OCI-LY7 (cell line): ENCODE data around the gene FRMPD2. TPM values are rescaled to one million over a fixed set of nuclear protein-coding genes. Genes with fewer than 3 reads are reported as not detected.

ENCODE experiments used
- BruUV-seq: library from RNA; stranded (reverse); fragments of 400-500 nt; replicated peaks from 2 replicates; lab custom pipeline; 2021; lab: Mats Ljungman, UMichigan
- CTCF ChIA-PET: fragments of 300-600 bp; sonication (Branson Sonifier 250); formaldehyde crosslinking; loops from one replicate; lab custom pipeline; 2022; ENCODE audit warnings: antibody characterized with exemption; ENCODE audit not compliant: unreplicated experiment; lab: Charles Lee
- POLR2A ChIA-PET: fragments of 300-600 bp; sonication (Branson Sonifier 250); formaldehyde crosslinking; loops from one replicate; lab custom pipeline; 2022; ENCODE audit warnings: antibody characterized with exemption; lab: Charles Lee
- DNase-seq: peaks from one replicate; pipeline ENCODE4 v3.0.0-alpha.2; 2015; ENCODE audit warnings: low spot score
- H2AFZ ChIP-seq: fragments of 200-600 bp; sonication (generic), shearing (Covaris generic); 2 replicates; pipeline ENCODE4 v1.6.1; 2014; ENCODE audit warnings: mild to moderate bottlenecking, antibody characterized with exemption, low read length, moderate library complexity
- H3K27ac ChIP-seq: fragments of 200-600 bp; sonication (generic); 2 replicates; pipeline ENCODE4 v1.5.1; 2014; ENCODE audit warnings: mixed run types, low read depth, mild to moderate bottlenecking, moderate library complexity, low read length, inconsistent platforms; ENCODE audit not compliant: poor library complexity, severe bottlenecking
- H3K36me3 ChIP-seq: fragments of 200-600 bp; sonication (generic); 2 replicates; pipeline ENCODE4 v1.6.1; 2014; ENCODE audit warnings: mild to moderate bottlenecking, antibody characterized with exemption, low read length, moderate library complexity, mixed read lengths; ENCODE audit not compliant: insufficient read depth
- H3K4me1 ChIP-seq: fragments of 200-600 bp; sonication (generic); 2 replicates; pipeline ENCODE4 v1.5.1; 2014; ENCODE audit warnings: mild to moderate bottlenecking, low read length; ENCODE audit not compliant: insufficient read depth, poor library complexity, severe bottlenecking
- H3K4me2 ChIP-seq: fragments of 200-600 bp; sonication (generic); 2 replicates; pipeline ENCODE4 v1.6.1; 2014; ENCODE audit warnings: mild to moderate bottlenecking, low read length
- H3K4me3 ChIP-seq: fragments of 200-600 bp; sonication (generic); 2 replicates; pipeline ENCODE4 v1.5.1; 2014; ENCODE audit warnings: mild to moderate bottlenecking, low read depth, low read length; ENCODE audit not compliant: poor library complexity, severe bottlenecking
- H3K79me2 ChIP-seq: fragments of 200-600 bp; sonication (generic); 2 replicates; pipeline ENCODE4 v1.6.1; 2016; ENCODE audit warnings: low read depth, mild to moderate bottlenecking, low read length, moderate library complexity, mixed read lengths; ENCODE audit not compliant: insufficient read depth
- H3K9me2 ChIP-seq: fragments of 200-600 bp; sonication (generic); 2 replicates; pipeline ENCODE4 v1.6.1; 2016; ENCODE audit warnings: mild to moderate bottlenecking, low read length, mixed read lengths; ENCODE audit not compliant: insufficient read depth
- H3K9me3 ChIP-seq: fragments of 200-600 bp; sonication (generic); 2 replicates; pipeline ENCODE4 v1.6.1; 2014; ENCODE audit warnings: mild to moderate bottlenecking, mixed run types, low read length, mixed read lengths
- H4K20me1 ChIP-seq: fragments of 200-600 bp; sonication (generic); 2 replicates; pipeline ENCODE4 v1.6.1; 2014; ENCODE audit warnings: mild to moderate bottlenecking, antibody characterized with exemption, low read length, moderate library complexity, mixed read lengths; ENCODE audit not compliant: insufficient read depth
- EZH2phosphoT487 ChIP-seq: fragments of 200-600 bp; sonication (generic); IDR thresholded peaks from 2 replicates; pipeline ENCODE4 v1.6.1; 2018; ENCODE audit warnings: low read depth, borderline replicate concordance, mild to moderate bottlenecking, mixed run types, antibody characterized with exemption, low read length, moderate library complexity, mixed read lengths
- intact Hi-C: fragments of 100-400 bp; cut with micrococcal nuclease; formaldehyde crosslinking; loops from one replicate; pipeline ENCODE4 v1.10.0; 2022; ENCODE audit not compliant: unreplicated experiment
- total RNA-seq, 2 experiments: library from RNA; depleted of rRNA in 1 of 2; stranded (reverse); fragments of >200 nt in 1 of 2; shearing (Covaris generic) in 1 of 2; gene quantifications; 2 replicates each; pipeline ENCODE4 v1.2.3, GENCODE V29; 2014 to 2022
- TF ChIP-seq, protein P1 (sequence below): fragments of 200-600 bp; sonication (generic); conservative IDR thresholded peaks from 2 replicates; pipeline ENCODE4 v1.5.1; 2014; ENCODE audit warnings: mild to moderate bottlenecking, antibody characterized with exemption, low read length, moderate library complexity, mixed read lengths

FRMPD2 gene
- total RNA-seq, 2 experiments from 2014 or later = not detected

DNA sequence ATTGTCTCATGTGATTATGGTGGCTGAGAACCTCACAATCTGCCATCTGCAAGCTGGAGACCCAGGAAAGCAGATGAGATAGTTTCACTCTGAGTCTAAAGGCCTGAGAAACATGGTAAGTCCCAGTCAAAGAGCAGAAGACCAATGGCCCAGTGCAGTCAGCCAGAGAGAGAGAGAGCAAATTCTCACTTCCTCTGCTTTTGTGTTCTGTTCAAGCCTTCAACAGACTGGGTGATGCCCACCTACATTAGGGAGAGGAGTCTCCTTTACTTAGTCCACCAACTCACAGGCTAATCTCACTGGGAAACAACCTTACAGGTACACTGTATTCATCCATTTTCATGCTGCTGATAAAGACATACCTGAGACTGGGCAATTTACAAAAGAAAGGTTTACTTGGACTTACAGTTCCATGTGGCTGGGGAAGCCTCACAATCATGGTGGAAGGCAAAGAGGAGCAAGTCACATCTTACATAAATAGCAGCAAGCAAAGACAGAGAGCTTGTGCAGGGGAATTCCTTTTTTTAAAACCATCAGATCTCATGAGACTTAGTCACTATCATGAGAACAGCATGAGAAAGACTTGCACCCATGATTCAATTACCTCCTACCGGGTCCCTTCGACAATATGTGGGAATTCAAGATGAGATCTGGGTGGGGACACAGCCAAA, 4.7 kb upstream of the FRMPD2 start:
- Histone ChIP-seq H3K4me2 (no peak overlapping the region), H3K4me1 (no peaks in the 10 kb centered on the region), H3K9me2 (no peaks in the 10 kb centered on the region), H3K36me3 (no peaks in the 10 kb centered on the region), H3K9me3 (0 out of 2 replicates have a peak, but pooled peaks cover 5% of the 10 kb centered on the region), H2AFZ (no peak overlapping the region), H3K79me2 (no peaks in the 10 kb centered on the region), H4K20me1 (no peaks in the 10 kb centered on the region), H3K27ac (no peak overlapping the region), H3K4me3 (no peak overlapping the region)
- ChIA-PET POLR2A (no interaction called here), CTCF (no interaction called here)
- DNase-seq = no peak
- no peak for TF ChIP-seq EZH2phosphoT487
- intact Hi-C loops = no loop called here
- no TSS peak for BruUV-seq

DNA sequence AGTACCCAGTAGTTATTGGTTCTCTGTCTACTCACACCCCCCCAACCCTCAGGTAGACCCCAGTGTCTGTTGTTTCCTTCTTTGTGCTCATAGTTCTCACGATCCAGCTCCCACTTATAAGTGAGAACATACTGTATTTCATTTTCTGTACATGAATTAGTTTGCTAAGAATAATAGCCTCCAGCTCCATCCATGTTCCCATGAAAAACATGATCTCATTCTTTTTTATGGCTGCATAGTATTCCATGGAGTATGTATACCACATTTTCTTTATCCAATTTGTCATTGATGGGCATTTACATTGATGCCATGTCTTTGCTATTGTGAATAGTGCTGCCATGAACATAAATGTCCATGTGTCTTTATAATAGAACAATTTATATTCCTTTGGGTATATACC, 2.6 kb upstream of the FRMPD2 start:
- TF ChIP-seq, protein P1, sequence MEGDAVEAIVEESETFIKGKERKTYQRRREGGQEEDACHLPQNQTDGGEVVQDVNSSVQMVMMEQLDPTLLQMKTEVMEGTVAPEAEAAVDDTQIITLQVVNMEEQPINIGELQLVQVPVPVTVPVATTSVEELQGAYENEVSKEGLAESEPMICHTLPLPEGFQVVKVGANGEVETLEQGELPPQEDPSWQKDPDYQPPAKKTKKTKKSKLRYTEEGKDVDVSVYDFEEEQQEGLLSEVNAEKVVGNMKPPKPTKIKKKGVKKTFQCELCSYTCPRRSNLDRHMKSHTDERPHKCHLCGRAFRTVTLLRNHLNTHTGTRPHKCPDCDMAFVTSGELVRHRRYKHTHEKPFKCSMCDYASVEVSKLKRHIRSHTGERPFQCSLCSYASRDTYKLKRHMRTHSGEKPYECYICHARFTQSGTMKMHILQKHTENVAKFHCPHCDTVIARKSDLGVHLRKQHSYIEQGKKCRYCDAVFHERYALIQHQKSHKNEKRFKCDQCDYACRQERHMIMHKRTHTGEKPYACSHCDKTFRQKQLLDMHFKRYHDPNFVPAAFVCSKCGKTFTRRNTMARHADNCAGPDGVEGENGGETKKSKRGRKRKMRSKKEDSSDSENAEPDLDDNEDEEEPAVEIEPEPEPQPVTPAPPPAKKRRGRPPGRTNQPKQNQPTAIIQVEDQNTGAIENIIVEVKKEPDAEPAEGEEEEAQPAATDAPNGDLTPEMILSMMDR = no peak
- TF ChIP-seq EZH2phosphoT487 = no peak
- no peak for DNase-seq
- no peaks in the 10 kb centered on the region for H3K36me3 ChIP-seq
- no peaks in the 10 kb centered on the region for H3K9me2 ChIP-seq
- no peak overlapping the region for H2AFZ ChIP-seq
- H4K20me1 ChIP-seq = no peaks in the 10 kb centered on the region
- no peaks in the 10 kb centered on the region for H3K9me3 ChIP-seq
- BruUV-seq = no TSS peak
- ChIA-PET CTCF (no interaction called here), POLR2A (no interaction called here)
- no peaks in the 10 kb centered on the region for H3K4me1 ChIP-seq
- intact Hi-C loops = no loop called here
- H3K79me2 ChIP-seq = no peaks in the 10 kb centered on the region
- no peak overlapping the region for H3K27ac ChIP-seq
- H3K4me2 ChIP-seq = no peak overlapping the region
- H3K4me3 ChIP-seq = no peak overlapping the region

DNA sequence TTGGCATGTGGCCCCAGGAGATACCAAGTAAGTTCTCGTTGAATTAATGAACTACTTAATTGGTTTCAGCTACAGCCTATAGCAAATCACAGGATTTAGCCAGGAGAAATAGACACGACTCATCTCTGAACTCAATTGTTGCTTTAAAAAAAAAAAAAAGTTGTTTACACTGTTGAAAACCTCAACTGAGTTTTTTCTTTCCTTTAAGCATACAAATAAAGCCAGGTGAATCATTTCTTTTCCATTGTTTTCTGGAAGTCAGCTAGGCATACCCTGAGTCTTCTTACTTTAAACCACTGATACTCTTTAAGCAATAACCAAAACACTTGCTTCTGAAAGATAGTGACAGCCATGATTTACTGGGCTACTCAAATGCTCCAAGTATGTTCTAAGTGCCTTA, 755 bp downstream of the FRMPD2 start:
- Histone ChIP-seq H3K4me3 (no peak overlapping the region), H2AFZ (no peak overlapping the region), H3K4me1 (no peaks in the 10 kb centered on the region), H3K27ac (no peak overlapping the region), H3K9me2 (no peaks in the 10 kb centered on the region), H3K36me3 (no peaks in the 10 kb centered on the region), H4K20me1 (no peaks in the 10 kb centered on the region), H3K4me2 (no peak overlapping the region), H3K9me3 (no peaks in the 10 kb centered on the region), H3K79me2 (no peaks in the 10 kb centered on the region)
- intact Hi-C loops = no loop called here
- TF ChIP-seq, protein P1 = no peak
- no peak for TF ChIP-seq EZH2phosphoT487
- DNase-seq = no peak
- POLR2A ChIA-PET = interaction anchor here (0.8 kb wide), 1 partner anchor 10 kb away, joined by 3 read pairs; no protein-coding TSS in a partner anchor
- CTCF ChIA-PET = no interaction called here
- no TSS peak for BruUV-seq
